OCI-LY3 (cell line): ENCODE data around the gene INTS1.

Experiments used
- CTCF ChIP-seq: fragments of 200-600, 300-600 bp; sonication (generic); IDR thresholded peaks from 2 replicates; pipeline ENCODE4 v1.5.1; 2014; ENCODE audit warnings: antibody characterized with exemption, low read length, low read depth
- EZH2phosphoT487 ChIP-seq: fragments of 200-600 bp; shearing (Covaris generic); IDR thresholded peaks from 2 replicates; pipeline ENCODE4 v1.6.1; 2018; ENCODE audit warnings: antibody characterized with exemption, mixed run types, low read depth

GRCh38 chr7:1499367-1500029 is 4.7 kb downstream of the INTS1 start:
- TF ChIP-seq CTCF (no peak), EZH2phosphoT487 (no peak)
